GM06990 (cell line): ENCODE data around the gene LRMDA.

Source experiments
- DNase-seq: peaks from one replicate; pipeline ENCODE4 v3.0.0-alpha.2; 2011; ENCODE audit not compliant: insufficient read length; ENCODE audit errors: extremely low read depth
- H3K27me3 ChIP-seq: replicated peaks from 2 replicates; pipeline ENCODE4 v1.6.0; 2011; ENCODE audit warnings: low read length; ENCODE audit not compliant: control insufficient read depth, insufficient read depth
- H3K36me3 ChIP-seq: 2 replicates; pipeline ENCODE4 v1.5.1; 2011; ENCODE audit warnings: low read length; ENCODE audit not compliant: control insufficient read depth, insufficient read depth
- H3K4me3 ChIP-seq: replicated peaks from 2 replicates; pipeline ENCODE4 v1.5.1; 2011; ENCODE audit warnings: low read depth, mild to moderate bottlenecking, control low read depth, low read length
- CTCF ChIP-seq: IDR thresholded peaks from 2 replicates; pipeline ENCODE4 v1.5.1; 2011; ENCODE audit warnings: low read length, control low read depth, mild to moderate bottlenecking, inconsistent platforms; ENCODE audit not compliant: insufficient read depth, poor library complexity, severe bottlenecking

LRMDA gene

GRCh38 chr10:75938380-75939122, 507.1 kb downstream of the LRMDA start:
- no peaks in the 10 kb centered on the region for H3K36me3 ChIP-seq
- no peak for DNase-seq
- H3K27me3 ChIP-seq, result no peaks in the 10 kb centered on the region; the same call in 1 of the 2 replicates
- no peak for TF ChIP-seq CTCF
- no peak overlapping the region for H3K4me3 ChIP-seq

GRCh38 chr10:75939541-75939940, 508.1 kb downstream of the LRMDA start:
- DNase-seq, result no peak
- H3K36me3 ChIP-seq, result no peaks in the 10 kb centered on the region

GRCh38 chr10:75940742-75941141, 509.3 kb downstream of the LRMDA start:
- Histone ChIP-seq H3K27me3 (no peaks in the 10 kb centered on the region; the same call in 1 of the 2 replicates), H3K36me3 (no peaks in the 10 kb centered on the region), H3K4me3 (no peak overlapping the region)
- no peak for TF ChIP-seq CTCF
- no peak for DNase-seq

More at GRCh38 chr10:75939541-75939940, 508.1 kb downstream of the LRMDA start:
- Histone ChIP-seq H3K27me3 (no peaks in the 10 kb centered on the region; the same call in 1 of the 2 replicates), H3K4me3 (no peak overlapping the region)
- no peak for TF ChIP-seq CTCF

- TF ChIP-seq CTCF, result no peak
- no peak overlapping the region for H3K4me3 ChIP-seq
- no peaks in the 10 kb centered on the region for H3K36me3 ChIP-seq
- DNase-seq, result no peak
- no peaks in the 10 kb centered on the region for H3K27me3 ChIP-seq
These were observed 509.9 kb downstream of the LRMDA start for GRCh38 chr10:75941223-75941801.

- TF ChIP-seq CTCF, result no peak
- Histone ChIP-seq H3K4me3 (no peak overlapping the region), H3K36me3 (no peaks in the 10 kb centered on the region)
These were observed 512.6 kb downstream of the LRMDA start for GRCh38 chr10:75944061-75944460.

More at GRCh38 chr10:75944061-75944460, 512.6 kb downstream of the LRMDA start:
- no peaks in the 10 kb centered on the region for H3K27me3 ChIP-seq
- no peak for DNase-seq
